Measurements from ENCODE around the gene DLG5.

GRCh38 chr10:77909749-77910375 is 16.7 kb downstream of the DLG5 start:
- TF ChIP-seq CTCF (IDR thresholded peaks at IDR 0.05; ENCODE audit: insufficient read depth, low read depth, low read length), result no peak
- TF ChIP-seq EZH2 (IDR thresholded peaks at IDR 0.05; ENCODE audit: insufficient read depth, low read length), result no peak

All from astrocyte (in vitro differentiated cells and primary cell).